Measurements from ENCODE around the gene CDHR2.

- TF ChIP-seq POLR2A (IDR thresholded peaks at IDR 0.05): no peak
- TF ChIP-seq, protein P1, sequence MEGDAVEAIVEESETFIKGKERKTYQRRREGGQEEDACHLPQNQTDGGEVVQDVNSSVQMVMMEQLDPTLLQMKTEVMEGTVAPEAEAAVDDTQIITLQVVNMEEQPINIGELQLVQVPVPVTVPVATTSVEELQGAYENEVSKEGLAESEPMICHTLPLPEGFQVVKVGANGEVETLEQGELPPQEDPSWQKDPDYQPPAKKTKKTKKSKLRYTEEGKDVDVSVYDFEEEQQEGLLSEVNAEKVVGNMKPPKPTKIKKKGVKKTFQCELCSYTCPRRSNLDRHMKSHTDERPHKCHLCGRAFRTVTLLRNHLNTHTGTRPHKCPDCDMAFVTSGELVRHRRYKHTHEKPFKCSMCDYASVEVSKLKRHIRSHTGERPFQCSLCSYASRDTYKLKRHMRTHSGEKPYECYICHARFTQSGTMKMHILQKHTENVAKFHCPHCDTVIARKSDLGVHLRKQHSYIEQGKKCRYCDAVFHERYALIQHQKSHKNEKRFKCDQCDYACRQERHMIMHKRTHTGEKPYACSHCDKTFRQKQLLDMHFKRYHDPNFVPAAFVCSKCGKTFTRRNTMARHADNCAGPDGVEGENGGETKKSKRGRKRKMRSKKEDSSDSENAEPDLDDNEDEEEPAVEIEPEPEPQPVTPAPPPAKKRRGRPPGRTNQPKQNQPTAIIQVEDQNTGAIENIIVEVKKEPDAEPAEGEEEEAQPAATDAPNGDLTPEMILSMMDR (IDR thresholded peaks at IDR 0.05): no peak
These were observed 729 bp downstream of the CDHR2 start for GRCh38 chr5:176549871-176550270.

All from testis (tissue), 2 donors.